Endothelial cell (in vitro differentiated cells): ENCODE measurements around the gene UBQLN3. TPM values are rescaled to one million over a fixed set of nuclear protein-coding genes. Genes with fewer than 3 reads are reported as not detected.

Experiments
- DNase-seq: peaks from one replicate; pipeline ENCODE4 v3.0.0; 2021; ENCODE audit warnings: low spot score
- H3K27ac Mint-ChIP-seq: one replicate; pipeline ENCODE4 v1.8.0; 2021; ENCODE audit warnings: mixed read lengths, inconsistent platforms; ENCODE audit not compliant: unreplicated experiment
- H3K27me3 Mint-ChIP-seq: one replicate; pipeline ENCODE4 v1.8.0; 2021; ENCODE audit warnings: mild to moderate bottlenecking, moderate library complexity, mixed read lengths, inconsistent platforms; ENCODE audit not compliant: unreplicated experiment
- H3K36me3 Mint-ChIP-seq: one replicate; pipeline ENCODE4 v1.8.0; 2021; ENCODE audit warnings: mild to moderate bottlenecking, low read depth, mixed read lengths, inconsistent platforms; ENCODE audit not compliant: unreplicated experiment
- H3K4me1 Mint-ChIP-seq: one replicate; pipeline ENCODE4 v1.8.0; 2021; ENCODE audit warnings: mild to moderate bottlenecking, mixed read lengths, inconsistent platforms; ENCODE audit not compliant: unreplicated experiment
- H3K4me3 Mint-ChIP-seq: one replicate; pipeline ENCODE4 v1.8.0; 2021; ENCODE audit warnings: mild to moderate bottlenecking, mixed read lengths, inconsistent platforms; ENCODE audit not compliant: unreplicated experiment
- H3K9me3 Mint-ChIP-seq: one replicate; pipeline ENCODE4 v1.8.0; 2021; ENCODE audit warnings: mixed read lengths, inconsistent platforms; ENCODE audit not compliant: unreplicated experiment
- total RNA-seq: library from RNA; stranded (reverse); fragmentation: NEBNext Ultra II Directional; extraction: Animal tissue kit (Norgen Biotek cat#: 25700); gene quantifications from one replicate; pipeline ENCODE4 v1.2.1, GENCODE V29; 2021; ENCODE audit not compliant: unreplicated experiment
- TF ChIP-seq, protein P1 (sequence below): fragments of 200-600 bp; sonication (generic); IDR thresholded peaks from one replicate; pipeline ENCODE4 v1.5.0; 2021; ENCODE audit warnings: antibody characterized with exemption; ENCODE audit not compliant: unreplicated experiment

UBQLN3 gene
- total RNA-seq, 1 donor from 2014 or later = 1.1 TPM

DNA sequence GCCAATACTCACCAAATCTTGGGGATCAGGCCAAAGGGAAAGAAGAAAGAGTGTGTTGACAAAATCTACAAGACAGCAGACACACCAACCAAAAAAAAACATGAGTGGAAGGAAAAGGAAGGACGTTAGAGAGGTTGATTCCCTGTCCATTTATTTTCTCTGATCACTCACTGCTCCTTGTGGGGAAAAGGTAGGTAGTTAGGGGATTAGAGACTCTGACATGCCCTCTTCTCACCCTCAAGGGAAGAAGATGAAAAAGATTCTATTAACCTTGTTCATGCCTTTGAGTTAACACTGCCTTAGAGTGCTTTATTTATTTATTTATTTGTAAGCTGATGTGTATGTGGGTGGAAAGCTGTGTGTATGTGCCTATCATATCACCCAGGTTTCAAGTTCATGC is 38.7 kb upstream of the UBQLN3 start, which contains the start of gene OR52H1:
Gene OR52H1 (minus strand): TSS at position 101 of the 400 bp plus-strand sequence. CDS start 3,035 bp downstream, outside the sequence.
- DNase-seq = no peak
- Mint-ChIP-seq H3K4me3 (no peak within 1 kb of the TSS), H3K36me3 (no peaks in the 10 kb centered on the region), H3K27me3 (no peaks in the 10 kb centered on the region), H3K4me1 (no peaks in the 10 kb centered on the region), H3K27ac (no peak within 1 kb of the TSS), H3K9me3 (no peaks in the 10 kb centered on the region)
- TF ChIP-seq, protein P1, sequence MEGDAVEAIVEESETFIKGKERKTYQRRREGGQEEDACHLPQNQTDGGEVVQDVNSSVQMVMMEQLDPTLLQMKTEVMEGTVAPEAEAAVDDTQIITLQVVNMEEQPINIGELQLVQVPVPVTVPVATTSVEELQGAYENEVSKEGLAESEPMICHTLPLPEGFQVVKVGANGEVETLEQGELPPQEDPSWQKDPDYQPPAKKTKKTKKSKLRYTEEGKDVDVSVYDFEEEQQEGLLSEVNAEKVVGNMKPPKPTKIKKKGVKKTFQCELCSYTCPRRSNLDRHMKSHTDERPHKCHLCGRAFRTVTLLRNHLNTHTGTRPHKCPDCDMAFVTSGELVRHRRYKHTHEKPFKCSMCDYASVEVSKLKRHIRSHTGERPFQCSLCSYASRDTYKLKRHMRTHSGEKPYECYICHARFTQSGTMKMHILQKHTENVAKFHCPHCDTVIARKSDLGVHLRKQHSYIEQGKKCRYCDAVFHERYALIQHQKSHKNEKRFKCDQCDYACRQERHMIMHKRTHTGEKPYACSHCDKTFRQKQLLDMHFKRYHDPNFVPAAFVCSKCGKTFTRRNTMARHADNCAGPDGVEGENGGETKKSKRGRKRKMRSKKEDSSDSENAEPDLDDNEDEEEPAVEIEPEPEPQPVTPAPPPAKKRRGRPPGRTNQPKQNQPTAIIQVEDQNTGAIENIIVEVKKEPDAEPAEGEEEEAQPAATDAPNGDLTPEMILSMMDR = no peak

GRCh38 chr11:5547982-5548381 is 38.2 kb upstream of the UBQLN3 start:
- H3K36me3 Mint-ChIP-seq = no peaks in the 10 kb centered on the region
- no peaks in the 10 kb centered on the region for H3K9me3 Mint-ChIP-seq
- no peak overlapping the region for H3K27ac Mint-ChIP-seq
- H3K4me1 Mint-ChIP-seq = no peaks in the 10 kb centered on the region
- no peaks in the 10 kb centered on the region for H3K27me3 Mint-ChIP-seq
- TF ChIP-seq, protein P1 = no peak
- H3K4me3 Mint-ChIP-seq = no peak overlapping the region
- no peak for DNase-seq

GRCh38 chr11:5546457-5546856 is 36.7 kb upstream of the UBQLN3 start:
- Mint-ChIP-seq H3K9me3 (no peaks in the 10 kb centered on the region), H3K27ac (no peak overlapping the region), H3K27me3 (no peaks in the 10 kb centered on the region), H3K36me3 (no peaks in the 10 kb centered on the region), H3K4me1 (no peaks in the 10 kb centered on the region), H3K4me3 (no peak overlapping the region)
- TF ChIP-seq, protein P1 = no peak
- no peak for DNase-seq

- TF ChIP-seq, protein P1 = no peak
- Mint-ChIP-seq H3K27me3 (no peaks in the 10 kb centered on the region), H3K36me3 (no peaks in the 10 kb centered on the region), H3K4me3 (no peak overlapping the region), H3K9me3 (no peaks in the 10 kb centered on the region), H3K4me1 (peaks cover 2% of the 10 kb centered on the region), H3K27ac (no peak overlapping the region)
- DNase-seq = no peak
These were observed 31.7 kb upstream of the UBQLN3 start for GRCh38 chr11:5541427-5541826.

DNA sequence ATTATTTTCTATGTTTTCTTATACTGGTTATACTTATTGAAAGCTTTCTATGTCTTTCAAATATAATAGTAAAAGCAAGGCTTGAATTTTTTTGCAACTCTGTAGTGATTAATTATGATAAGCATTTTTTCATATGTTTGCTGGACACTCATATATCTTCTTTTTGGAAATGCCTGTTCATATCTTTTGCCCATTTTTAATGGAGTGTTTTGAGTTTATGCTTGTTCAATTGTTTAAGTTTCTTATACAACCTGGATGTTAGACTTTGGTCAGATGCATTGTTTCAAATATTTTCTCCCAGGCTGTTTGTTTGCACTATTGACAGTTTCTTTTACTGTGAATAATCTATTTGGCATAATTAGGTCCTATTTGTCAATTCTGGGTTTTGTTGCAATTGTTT is 26.7 kb upstream of the UBQLN3 start:
- Mint-ChIP-seq H3K4me1 (peaks cover 2% of the 10 kb centered on the region), H3K27ac (no peak overlapping the region)

More for the DNA sequence above, 26.7 kb upstream of the UBQLN3 start:
- TF ChIP-seq, protein P1 = no peak
- Mint-ChIP-seq H3K36me3 (no peaks in the 10 kb centered on the region), H3K27me3 (no peaks in the 10 kb centered on the region), H3K9me3 (no peaks in the 10 kb centered on the region), H3K4me3 (no peak overlapping the region)
- DNase-seq = no peak
